ENCODE results near the gene CACHD1.
"Not testable (repeated sequence)": the region's sequence is repeated elsewhere in the genome, so short reads cannot be mapped to it uniquely, and the experiment has no call there.

Gene CACHD1

GRCh38 chr1:64715186-64715585, 245.3 kb downstream of the CACHD1 start:
- DNase-seq, result no peak

- DNase-seq, result no peak
Measured at GRCh38 chr1:64721135-64721534, 251.2 kb downstream of the CACHD1 start.

GRCh38 chr1:64721576-64722145, 251.7 kb downstream of the CACHD1 start:
- no peak for DNase-seq

- DNase-seq, result no peak
Measured at GRCh38 chr1:64727861-64728260, 257.9 kb downstream of the CACHD1 start.

- no peak for DNase-seq
Measured at GRCh38 chr1:64733581-64734286, 263.8 kb downstream of the CACHD1 start.

GRCh38 chr1:64734287-64734652, 264.3 kb downstream of the CACHD1 start:
- no peak for DNase-seq

GRCh38 chr1:64740687-64741086, 270.8 kb downstream of the CACHD1 start:
- DNase-seq, result not testable (repeated sequence)

Measured in hematopoietic multipotent progenitor cell treated with erythropoietin and hydrocortisone succinate and interleukin-3 and kit ligand, for 6 days (in vitro differentiated cells).